GM18526 (cell line): Measurements from ENCODE around the gene NSFL1C.

Experiments used
- POLR2A ChIP-seq: IDR thresholded peaks from 3 replicates; pipeline ENCODE4 v1.6.1; 2011; ENCODE audit not compliant: insufficient read length; ENCODE audit errors: extremely low read depth

Gene NSFL1C

GRCh38 chr20:1446536-1446935 lies 20.1 kb downstream of the NSFL1C start:
- TF ChIP-seq POLR2A: no peak

DNA sequence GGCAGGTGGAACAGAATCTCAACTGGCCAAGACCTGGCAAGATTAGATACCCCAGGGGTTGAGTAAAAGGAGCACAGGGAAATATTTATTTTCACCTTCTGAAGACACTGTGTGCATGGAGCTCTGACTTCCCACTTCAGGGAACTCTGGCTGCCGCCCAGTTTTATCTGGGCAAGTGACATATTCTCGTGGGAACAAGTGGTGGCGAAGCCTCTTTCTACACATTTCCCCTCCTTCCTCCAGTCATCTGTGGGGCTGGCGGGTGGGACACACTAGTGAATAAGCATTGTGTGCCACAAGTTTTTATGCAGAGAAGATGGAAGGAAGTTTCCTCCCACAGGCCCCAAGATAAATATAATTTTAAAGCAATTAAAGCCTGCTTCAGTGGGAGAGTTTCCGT lies 23.6 kb downstream of the NSFL1C start:
- no peak for TF ChIP-seq POLR2A

GRCh38 chr20:1442304-1442703 lies 24.3 kb downstream of the NSFL1C start:
- no peak for TF ChIP-seq POLR2A

- TF ChIP-seq POLR2A: no peak
Measured at GRCh38 chr20:1441133-1441532, 25.5 kb downstream of the NSFL1C start.

DNA sequence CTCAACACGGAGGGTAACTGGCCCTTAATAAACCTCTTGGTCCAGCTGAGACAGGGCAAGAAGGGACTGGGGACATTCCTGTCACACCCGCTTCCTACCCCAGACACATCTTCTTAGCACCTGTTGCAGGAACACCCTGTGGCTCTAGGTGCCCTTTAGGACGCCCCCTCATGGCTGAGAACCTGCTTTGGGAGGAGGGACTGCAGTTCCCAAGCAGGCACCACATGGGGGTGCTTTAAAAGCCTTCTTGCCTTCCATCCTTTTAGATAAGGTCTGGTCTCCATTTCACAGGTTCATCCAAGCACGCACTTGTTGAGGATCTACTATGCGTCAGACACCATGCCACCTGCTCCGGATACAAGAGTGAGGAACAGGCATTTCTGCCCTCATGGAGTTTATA lies 26.6 kb downstream of the NSFL1C start:
- no peak for TF ChIP-seq POLR2A

GRCh38 chr20:1438361-1438760 lies 28.3 kb downstream of the NSFL1C start:
- no peak for TF ChIP-seq POLR2A

DNA sequence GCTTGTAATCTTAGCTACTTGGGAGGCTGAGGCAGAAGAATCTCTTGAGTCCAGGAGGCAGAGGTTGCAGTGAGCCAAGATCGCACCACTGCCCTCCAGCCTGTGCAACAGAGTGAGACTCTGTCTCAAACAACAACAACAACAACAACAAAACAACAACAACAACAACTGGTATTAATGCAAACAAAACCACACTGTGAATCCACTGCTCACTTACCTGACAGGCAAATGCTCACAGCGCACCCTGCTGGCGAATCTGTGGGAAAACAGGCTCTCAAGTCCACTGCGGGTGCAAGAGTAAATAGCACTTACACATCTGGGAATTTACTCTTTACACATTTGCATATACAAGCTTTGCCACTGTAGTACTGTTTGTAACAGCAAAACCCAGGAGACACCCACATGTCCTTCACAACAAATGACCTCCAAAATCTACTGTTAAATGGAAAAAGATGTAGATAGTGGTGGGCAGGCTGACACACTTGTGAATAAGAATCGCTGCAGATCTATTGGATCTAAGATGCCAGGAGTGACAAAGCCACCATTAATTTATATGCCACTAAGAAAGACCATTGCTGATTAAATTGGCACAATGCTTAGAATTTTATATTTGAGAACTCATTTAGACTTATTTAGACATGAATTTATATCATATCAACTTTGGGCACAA lies 29.3 kb downstream of the NSFL1C start:
- no peak for TF ChIP-seq POLR2A

DNA sequence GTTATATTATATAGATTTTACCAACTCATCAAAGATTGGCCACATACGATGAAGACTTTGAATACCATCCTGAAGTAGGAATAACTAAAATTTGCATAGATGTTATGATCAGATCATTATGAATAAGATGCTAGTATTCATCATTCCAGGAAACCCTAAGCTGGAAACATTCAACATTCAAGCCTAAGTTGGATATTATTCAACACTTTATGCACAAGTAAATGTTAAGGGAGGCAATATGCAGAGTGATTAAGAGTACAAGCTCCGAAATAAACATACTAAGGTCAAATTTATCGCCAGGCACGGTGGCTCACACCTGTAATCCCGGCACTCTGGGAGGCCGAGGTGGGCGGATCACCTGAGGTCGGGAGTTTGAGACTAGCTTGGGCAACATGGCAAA lies 30.4 kb downstream of the NSFL1C start:
- no peak for TF ChIP-seq POLR2A

DNA sequence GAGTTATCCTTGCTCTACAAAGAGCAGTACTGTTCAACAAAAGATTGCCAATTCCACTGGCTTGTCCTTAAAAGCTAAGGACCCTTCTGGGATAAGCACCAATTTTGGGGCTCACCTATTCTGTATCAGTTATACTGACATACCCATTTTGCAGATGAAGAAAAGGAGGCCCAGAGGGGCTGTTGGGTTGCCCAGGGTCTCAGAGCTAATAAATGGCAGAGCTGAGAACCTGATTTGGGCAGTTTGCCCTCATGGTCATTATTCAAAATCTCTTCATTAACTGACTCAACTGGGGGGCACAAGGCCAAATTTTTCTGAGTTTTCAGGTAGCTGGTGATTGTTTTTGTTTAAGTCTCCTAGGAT lies 31.3 kb downstream of the NSFL1C start:
- TF ChIP-seq POLR2A: no peak

GRCh38 chr20:1434571-1435336 lies 31.9 kb downstream of the NSFL1C start:
- TF ChIP-seq POLR2A: no peak

DNA sequence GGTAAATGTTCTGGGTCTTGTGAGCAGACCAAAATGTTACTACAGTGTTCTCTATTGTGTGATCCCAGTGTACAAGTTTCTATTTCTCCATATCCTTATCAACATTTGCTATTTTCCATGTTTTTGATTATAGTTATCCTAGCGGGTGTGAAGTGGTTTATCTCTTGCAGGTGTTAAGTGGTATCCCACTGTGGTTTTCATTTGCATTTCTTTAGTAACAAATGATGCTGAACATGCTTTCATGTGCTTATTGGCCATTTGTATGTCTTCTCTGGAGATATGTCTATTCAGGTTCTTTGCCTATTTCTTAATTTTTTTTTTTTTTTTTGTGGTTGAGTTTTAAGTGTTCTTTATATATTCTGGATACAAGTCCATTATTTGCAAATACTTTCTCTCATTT lies 35.5 kb downstream of the NSFL1C start:
- no peak for TF ChIP-seq POLR2A

DNA sequence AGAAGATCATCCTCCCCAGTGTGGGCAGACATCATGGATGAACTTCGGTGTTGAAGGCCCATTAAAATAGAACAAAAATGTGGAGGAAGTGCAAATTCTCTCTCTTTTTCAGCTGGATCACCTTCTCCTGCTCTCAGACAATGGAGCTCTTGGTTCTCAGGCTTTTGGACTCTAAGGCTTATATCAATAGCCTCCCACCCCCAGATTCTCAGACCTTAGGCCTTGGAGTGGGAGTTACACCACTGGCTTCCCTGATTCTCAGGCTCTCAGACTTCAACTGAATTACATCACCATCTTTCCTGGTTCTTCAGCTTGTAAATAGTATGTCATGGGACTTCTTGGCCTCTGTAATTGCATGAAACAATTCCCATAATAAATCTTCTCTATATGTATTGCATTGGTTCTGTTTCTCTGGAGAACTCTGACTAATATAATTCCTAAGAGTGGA lies 36.6 kb downstream of the NSFL1C start:
- TF ChIP-seq POLR2A: no peak

- TF ChIP-seq POLR2A: no peak
Measured at GRCh38 chr20:1429143-1429728, 37.4 kb downstream of the NSFL1C start.

DNA sequence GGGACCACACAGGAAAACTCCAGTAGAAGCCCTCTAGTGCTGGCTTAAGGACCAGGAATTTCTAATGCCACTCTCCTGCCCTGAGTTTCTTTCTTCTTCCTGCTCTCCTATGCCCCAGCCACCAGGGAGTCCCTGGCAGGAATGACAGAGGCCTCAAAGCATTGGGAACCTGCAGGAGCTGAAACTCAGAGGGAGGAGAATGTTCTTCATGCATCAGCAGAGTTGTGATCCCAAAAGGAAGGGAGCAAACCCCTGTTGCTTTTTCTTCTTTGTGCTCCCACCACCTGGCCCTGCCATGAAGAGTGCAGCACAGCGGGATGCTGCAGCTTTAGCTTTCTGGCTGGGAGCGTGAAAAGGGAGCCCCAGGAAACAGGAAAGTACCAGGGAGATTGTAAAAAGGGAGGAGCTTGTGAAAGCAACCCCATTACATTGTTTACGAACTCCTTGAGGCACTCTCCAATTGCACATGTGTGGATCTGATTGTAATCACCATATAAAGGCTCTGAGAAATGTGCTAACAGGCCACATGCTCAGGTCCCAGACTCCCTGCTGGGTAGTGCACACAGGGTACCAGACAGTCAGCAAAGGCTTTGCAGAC lies 39.1 kb downstream of the NSFL1C start:
- no peak for TF ChIP-seq POLR2A

GRCh38 chr20:1426231-1426849 lies 40.3 kb downstream of the NSFL1C start:
- no peak for TF ChIP-seq POLR2A
